NOMO-1 (cell line): ENCODE measurements around the gene NT5DC4.

Experiments used
- DNase-seq, 2 experiments: peaks; one replicate each; lab custom pipeline; 2025; ENCODE audit not compliant: unreplicated experiment in 2 of 2; lab: John Stamatoyannopoulos, UW

NT5DC4 gene

DNA sequence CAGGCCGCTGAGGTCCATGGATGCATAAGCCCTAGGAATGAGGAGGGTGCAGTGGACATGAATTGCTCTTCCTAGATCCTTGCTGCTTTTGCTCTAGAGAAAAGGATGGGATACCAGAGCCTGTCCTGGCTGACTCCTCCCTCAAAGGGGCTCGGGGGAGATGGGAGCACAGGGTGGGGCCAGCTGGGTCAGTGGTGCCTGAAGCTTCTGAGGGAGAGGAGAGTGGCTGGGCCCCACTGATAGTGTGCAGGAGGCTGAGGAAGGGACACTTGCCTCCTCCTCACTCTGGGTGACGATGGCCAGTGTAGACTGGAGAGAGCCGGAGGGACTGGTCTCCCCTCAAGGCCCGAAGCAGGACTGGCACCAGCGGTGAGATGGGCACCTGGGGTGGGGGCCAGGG lies at the start of gene NT5DC4:
Gene NT5DC4, plus strand, starts transcription at position 236 of the 400 bp plus-strand sequence. Its CDS starts 60 bp downstream, at position 296.
- no peak for DNase-seq

DNA sequence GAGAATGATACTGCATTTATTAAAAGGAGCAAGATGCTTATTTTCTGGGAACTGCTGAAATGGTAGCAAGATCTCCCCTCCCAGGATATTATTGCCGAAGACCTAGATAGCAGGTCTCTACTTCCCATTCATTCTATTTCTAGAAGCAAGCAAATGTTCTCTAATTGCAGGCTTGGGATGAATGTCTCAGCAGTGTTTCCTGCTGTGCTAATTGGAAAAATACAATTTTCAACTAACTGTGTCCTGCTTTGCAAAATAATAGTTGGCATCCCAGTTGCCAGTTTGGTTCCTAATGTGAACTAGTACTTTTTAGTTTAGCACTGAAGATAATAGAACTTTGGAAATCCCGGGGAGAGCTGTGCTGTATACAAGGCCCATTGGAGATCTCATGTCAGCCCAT lies 49.0 kb upstream of the NT5DC4 start:
- DNase-seq = no peak

DNA sequence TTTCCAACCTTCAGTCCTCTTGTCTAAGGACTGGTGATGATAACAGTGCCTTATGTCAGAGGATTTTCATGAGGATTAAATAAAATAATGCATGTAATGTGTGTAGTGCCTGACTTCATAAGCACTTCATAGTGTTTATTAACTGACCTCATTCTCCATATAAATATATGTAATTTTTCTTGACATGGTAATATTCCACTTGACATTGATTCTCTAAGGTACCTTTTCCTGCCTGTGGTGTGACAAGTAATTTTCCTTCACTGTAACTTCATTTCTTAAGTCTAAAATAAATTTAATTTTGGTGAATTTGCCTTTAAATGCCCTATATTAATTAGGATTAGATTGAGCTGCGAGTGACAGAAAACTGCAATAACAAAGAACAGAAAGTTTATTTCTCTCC lies 47.8 kb upstream of the NT5DC4 start:
- DNase-seq = no peak

DNA sequence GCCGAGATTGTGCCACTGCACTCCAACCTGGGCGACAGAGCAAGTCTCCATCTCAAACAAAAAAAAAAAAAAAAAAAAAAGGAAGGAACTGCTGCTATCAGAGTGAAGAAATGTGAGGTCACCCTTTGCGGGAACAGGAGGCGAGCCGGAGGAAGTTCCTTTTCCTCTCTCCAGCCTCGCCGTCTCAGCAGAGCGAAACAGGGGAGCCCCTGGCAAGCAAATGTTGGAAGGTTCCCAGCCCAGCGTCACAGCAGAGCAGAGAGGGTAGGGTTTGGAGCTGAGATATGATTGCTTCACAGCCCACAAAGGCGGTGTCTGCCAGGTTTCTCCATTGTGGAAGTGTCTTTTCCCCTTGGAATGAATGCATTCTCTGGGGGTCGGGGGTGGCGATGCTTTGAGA lies 46.6 kb upstream of the NT5DC4 start:
- DNase-seq = peak; percentile 84 to 90

DNA sequence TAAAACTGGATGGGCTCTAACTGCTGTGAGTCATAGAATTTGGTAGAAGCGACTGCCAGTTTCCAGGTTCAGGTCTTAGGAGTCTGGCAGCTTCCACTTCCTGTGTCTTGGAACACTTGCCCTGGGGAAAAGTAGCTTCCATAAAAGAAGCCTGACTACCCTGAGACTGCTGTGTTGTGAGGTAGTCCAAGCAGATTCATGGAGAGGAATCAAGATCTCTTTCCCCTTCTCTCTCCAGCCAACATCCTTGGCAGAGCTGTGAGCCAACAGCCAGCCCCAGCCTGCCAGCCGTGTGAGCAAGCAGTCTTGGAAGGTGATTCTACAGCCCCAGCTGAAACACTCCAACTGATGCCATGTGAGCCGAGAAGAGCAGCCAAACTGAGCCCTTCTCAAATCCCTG lies 41.3 kb upstream of the NT5DC4 start:
- DNase-seq = no peak

DNA sequence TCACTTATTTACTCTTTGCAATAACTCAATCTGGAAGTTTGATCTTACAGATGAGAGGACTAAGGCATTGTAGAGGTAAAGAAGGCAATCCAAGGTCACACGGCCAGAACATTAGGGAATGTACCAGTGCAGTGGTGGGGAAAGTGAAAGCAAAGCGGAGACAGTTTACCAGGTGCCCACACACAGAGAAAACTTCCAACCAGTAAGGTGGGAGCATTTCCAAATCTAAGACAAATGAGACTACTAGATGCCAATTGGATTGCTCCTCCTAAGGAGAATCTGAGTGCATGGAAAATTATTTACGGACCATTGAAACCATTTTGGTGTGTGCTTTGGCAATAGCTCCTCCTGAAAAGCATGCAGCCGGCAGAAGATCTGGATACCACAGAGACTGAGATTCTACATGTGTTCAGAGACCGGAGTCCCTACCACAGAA lies 40.1 kb upstream of the NT5DC4 start:
- no peak for DNase-seq

DNA sequence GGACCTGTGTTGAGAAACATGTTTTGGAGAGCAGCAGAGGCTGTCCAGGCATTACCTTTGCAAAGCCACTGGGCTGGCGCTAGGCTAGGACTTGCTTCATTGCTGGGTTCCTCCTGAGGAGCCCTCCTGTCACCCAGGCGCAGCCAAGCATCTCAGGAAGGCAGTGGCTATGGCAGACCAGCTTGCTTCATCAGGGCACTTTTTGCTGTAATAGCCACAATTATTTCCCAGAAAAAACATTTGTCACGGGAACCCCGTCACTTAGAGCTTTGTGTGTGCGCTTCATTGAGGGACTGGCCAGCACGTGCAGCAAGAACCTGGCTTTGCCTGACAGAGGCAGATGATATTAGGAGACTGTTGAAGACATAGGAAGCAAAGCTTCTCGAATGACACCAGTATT lies 38.7 kb upstream of the NT5DC4 start:
- DNase-seq = peak; percentile 58 to 70

DNA sequence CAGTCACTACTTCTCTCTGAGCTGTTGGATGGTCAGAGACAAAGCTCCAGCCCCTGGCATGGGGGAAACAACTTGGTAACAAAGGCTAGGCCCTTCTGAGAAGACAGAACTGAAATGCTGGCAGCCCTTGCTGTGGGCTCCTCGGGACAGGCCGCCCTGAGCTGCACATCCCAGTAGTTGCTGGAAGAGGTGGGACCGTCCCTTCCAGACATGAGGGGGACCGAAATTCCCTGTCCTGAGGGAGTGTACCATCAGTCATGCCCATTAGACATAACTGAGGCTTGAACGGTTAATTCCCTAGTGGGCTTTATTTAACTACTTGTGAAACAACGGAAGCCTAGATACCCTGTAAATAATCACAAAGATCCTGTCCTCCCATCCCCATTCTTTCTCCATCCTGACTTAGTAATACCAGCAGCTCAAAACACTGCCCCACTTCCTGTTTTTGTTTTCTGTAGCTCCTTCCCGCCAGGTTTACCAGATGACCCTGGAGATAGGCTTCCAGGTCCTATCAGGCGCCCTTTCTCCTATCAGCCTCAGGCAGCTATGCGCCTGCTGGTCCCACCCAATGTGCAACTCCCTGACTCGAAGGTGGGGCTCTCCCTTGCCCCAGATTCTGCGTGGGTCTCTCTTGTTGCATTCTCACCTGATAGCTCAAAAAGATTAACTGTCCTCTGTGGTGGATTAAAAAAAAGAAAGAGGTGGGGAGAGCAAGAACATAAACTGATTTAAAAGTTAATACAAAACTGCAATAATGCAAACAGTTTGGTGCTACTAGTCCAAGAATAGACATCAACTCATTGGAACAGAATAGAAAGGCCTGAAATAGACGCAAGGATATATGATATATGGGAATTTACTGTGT lies 37.0 kb upstream of the NT5DC4 start:
- peak in 1 of 2 experiments; percentile 10 for DNase-seq

DNA sequence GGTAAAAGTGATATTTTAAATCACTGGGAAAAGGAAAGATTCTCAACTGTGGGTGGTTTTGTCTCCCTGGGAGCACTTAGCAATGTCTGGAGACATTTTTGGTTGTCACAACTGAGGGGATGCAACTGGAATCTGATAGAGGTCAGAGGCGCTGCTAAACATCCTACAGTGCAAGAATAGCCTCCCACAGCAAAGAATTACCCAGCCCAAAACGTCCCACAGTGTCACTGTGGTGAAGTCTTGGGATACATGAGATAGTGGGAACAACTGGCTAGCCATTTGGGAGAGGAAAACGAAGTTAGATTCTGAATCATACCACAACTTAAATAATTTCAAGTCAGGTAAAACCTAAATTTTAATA lies 36.4 kb upstream of the NT5DC4 start:
- no peak for DNase-seq

DNA sequence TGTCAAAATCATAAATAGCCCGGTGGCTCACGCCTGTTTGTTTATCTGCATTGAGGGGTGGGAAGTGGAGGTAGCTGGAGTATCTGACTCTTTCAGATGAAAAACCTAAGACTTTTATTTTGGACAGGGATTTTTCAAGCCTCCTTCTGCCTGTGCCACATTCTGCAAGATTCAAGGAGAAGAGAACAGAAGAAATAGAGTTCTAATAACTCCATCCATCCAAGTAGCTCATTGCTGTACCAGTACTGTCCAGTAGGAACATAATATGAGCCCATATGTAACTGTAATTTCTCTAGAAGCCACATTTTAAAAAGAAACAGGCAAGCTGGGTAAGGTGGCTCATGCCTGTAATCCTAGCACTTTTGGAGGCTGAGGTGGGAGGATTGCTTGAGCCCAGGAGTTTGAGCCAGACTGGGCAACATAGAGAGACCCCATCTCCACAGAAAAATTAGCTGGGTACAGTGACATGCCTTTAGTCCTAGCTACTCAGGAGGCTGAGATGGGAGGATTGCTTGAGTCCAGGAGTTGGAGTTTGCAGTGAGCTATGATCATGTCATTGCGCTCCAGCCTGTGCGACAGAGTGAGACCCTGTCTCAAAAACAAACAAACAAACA lies 35.4 kb upstream of the NT5DC4 start:
- DNase-seq = peak in 1 of 2 experiments; percentile 9

DNA sequence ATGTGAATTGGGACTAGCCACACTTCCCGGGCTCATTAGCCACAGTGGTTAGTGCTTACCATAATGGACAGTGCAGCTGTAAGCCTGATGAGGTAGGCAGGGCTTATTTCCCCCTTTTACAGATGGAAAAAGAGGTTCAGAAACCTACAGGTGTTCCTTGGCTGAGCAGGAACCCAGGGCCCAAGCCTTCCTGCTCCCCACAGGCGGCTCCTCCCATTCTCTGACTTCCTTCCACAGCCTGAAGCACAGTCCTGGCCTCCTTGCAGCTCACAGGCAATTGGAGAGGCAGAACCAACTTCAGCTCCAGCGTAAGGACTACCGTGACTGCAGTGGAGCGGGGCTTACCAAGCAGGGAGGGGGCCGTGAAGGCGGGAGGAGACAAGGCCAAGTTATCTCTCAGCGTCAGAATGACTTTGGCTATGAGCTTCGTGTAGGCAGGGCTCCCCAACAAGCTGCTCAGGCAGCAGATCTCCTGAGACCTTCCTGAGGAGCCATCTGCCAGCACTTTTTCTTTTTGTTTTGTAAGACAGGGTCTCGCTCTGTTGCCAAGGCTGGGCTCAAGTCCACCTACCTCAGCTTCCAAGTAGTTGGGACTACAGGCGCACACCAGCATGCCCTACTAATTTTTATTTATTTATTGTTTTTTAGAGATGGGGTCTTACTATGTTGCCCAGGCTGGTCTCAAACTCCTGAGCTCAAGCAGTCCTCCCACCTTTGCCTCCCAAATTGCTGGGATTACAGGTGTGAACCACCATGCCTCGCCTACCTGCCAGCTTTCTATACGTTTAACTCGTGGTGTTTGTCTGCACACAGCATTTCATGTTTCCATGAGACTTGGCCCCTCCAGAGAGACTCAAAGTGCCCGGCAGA lies 34.2 kb upstream of the NT5DC4 start:
- no peak for DNase-seq

DNA sequence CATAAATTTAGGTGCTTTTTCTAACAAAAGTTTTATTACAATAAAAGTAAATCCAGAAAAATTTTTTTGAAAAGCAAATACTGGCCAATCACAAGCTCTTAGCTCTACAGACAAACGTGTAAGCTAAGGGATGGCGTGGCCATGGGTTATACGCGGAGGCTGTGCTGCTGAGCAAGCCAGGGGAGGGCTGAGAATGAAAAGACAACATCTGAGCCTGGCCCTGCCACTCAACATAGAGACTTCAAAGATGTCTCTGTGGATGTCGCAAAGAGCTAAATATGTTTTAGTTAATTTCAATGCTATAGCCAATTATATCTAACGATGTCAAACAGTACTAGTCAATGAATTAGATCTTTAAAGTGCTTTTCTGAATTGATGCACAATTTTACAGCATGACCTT lies 33.3 kb upstream of the NT5DC4 start:
- DNase-seq = no peak

DNA sequence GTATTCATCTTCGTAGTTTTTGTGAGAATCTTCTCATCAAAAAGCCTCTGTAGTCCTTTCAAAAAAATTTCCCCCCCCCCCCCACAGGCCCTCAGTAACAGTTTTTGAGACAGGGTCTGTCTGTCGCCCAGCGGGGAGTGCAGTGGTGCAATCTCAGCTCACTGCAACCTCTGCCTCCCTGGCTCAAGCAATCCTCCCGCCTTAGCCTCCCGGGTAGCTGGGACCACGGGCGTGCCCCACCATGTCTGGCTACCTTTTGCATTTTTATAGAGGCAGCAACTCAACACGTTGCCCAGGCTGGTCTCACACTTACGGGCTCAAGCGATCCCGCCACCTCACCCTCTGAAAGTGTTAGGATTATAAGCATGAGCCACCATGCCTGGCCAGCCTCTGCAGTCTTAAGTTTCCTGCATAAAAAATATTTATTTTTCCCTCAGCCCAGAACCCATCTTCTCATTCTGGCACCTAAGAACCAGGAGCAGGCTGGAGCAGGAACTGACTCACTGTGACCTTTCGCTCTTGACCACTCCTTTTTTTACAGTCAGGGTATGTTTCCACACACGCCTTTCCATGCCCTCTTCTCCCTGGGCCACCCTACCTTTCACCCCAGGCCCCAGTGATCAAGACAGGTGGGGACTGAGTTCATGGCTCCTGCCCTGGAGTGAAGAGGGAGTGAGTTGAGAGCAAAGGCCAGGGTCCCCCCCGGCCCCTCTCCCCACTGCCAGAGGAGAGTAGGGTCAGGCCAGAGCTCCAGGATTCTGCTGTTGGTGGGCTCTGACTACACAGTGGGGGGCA lies 32.5 kb upstream of the NT5DC4 start:
- no peak for DNase-seq

DNA sequence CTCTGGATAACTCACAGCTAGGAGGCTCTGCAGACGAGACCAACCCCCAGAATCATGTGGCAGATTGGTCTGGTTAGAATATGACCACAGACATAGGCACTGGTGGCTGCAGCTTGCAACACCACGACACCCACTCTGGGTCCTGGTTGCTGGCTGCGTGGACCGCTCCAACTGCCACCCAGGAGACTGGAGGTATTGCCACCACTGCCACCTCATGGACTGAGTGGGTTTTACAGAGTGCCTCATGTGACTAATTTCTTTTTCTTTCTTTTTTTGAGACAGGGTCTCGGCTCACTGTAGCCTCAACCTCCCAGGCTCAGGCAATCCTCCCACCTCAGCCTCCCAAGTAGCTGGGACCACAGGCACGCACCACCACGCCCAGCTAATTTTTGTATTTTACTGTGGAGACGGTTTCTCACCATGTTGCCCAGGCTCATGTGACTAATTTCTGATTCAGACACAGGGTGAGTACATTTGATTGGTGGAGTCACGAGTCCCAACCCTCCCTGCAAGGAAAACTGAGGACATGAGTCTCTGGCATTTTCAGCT lies 29.9 kb upstream of the NT5DC4 start:
- DNase-seq = peak; percentile 56 to 75

DNA sequence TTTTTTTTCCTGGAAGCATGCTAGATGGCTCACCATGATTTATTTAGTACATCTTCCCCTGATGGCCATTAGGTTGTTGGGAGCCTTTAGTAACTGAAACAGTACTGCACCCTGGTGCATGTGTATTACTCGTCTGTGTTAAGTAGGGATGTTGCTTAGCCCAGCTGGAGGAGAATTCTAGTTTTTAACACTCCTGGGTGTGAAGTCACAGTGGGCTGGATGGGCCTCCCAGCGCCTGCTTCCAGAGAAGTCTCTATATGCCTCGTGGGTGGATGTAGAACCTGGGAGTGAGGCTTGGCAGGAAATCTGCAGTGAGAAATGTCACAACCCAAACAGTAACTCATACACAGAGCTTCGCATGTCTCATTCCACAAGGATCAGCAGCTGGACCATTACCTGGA lies 28.9 kb upstream of the NT5DC4 start:
- no peak for DNase-seq

DNA sequence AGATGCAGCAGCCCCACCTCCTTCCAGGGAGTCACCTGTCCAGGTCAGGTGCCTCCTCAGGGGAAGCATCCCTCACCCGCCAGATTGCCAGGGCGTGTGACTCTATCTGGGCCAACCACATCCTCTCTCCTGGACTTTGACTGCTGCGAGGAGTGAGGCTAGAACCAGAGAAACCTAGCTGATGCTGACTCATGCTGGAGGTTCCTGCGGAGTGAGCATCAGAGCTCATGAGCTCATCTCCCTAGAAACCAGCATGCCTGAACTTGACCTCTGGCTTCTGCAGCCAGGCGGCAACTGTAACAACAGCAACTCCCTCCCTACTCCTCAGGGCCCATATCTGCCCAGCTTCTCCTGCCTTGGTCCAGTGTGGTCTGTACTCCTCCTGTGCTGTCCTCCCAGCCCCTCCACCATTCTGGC lies 28.3 kb upstream of the NT5DC4 start:
- peak; percentile 89 to 96 for DNase-seq

DNA sequence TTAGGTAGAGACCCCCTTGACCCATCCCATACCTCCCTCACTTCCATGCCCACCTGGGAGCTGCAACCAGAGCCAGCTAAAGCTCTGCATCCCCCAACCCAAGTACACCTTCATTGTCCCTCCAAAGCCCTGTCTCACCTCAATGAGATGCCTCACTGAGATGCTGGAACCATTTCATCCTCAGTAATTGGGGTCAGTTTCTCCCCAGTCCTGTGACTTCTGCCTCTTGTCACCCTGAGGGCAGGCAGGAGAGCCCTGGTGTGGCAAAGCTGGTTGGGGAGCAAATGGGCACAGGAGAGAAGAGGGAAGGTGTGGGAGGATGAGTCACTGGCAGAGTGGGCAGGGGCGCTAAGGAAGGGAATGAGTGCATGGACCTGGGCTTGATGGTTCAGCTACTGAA lies 27.9 kb upstream of the NT5DC4 start:
- DNase-seq = no peak

DNA sequence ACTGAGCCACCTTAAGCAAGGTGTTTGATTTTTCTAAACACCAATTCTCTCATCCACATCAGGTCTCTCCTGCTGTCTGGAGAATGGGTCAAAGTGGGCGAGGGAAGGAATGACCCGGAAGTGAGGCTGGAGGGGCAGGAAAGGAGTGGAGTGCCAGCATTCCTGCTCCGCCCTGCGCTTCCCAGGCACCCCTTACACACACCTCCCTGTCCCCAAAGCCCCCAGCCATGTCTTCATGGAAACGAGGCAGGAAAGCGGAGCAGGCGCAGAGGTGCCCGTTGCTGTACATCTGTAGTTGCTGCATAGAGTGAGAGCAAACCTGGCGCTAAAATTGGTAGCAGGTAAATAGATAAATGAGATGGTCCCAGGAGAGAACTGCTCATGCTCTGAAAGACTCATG lies 27.2 kb upstream of the NT5DC4 start:
- no peak for DNase-seq

DNA sequence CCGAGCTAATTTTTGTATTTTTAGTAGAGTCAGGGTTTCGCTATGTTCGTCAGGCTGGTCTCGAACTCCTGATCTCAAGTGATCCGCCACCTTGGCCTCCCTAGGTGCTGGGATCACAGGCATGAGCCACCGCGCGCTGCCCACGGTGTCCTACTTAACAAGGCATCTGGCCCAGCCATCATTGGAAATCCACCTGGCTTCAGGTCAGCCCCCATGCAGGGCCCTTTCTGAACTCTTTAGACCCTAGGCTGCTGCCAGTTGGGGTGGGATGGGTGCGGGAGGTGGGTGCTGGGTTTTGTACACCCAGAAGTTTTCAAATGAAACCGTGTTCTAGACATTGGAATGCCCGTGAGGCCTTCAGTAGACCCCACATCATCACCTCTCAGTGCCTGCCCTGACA lies 26.6 kb upstream of the NT5DC4 start:
- DNase-seq = no peak

DNA sequence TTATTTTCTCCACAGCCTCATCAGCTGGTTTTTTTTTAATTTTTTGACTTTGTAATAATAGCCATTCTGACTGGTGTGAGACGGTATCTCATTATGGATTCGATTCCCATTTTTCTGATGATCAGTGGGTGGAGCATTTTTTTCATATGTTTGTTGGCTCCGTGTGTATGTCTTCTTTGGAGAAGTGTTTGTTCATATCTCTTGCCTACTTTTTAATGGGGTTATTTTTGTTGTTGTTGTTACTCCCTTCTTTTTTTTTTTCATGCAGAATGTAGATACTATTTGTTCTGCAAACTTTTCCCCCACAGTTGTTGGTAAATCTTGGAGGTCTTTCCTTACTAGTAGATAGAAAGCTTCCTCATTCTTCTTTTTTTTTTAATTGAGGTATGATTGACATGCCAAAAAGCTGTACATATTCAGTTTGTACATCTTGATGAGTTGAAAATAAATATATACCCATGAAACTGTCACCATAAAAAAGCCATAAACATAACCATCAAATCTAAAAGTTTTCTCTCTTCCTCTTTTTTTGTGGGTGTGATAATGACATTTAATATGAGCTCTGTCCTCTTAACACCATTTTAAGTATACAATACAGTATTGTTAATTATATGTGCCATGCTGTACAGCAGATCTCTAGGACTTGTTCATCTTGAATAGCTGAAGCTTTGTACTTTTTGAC lies 21.8 kb upstream of the NT5DC4 start:
- peak; percentile 56 to 78 for DNase-seq
